CD4-positive, alpha-beta T cell treated with Interleukin-4 for 1 hour (primary cell): ENCODE measurements around the gene ERG28.
"Not testable (repeated sequence)": the region's sequence is repeated elsewhere in the genome, so short reads cannot be mapped to it uniquely, and the experiment has no call there.

ENCODE experiments used
- DNase-seq, 2 donors: peaks; one replicate each; pipeline ENCODE4 v3.0.0-alpha.2; 2020 to 2022

Gene ERG28, protein sequence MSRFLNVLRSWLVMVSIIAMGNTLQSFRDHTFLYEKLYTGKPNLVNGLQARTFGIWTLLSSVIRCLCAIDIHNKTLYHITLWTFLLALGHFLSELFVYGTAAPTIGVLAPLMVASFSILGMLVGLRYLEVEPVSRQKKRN

DNA sequence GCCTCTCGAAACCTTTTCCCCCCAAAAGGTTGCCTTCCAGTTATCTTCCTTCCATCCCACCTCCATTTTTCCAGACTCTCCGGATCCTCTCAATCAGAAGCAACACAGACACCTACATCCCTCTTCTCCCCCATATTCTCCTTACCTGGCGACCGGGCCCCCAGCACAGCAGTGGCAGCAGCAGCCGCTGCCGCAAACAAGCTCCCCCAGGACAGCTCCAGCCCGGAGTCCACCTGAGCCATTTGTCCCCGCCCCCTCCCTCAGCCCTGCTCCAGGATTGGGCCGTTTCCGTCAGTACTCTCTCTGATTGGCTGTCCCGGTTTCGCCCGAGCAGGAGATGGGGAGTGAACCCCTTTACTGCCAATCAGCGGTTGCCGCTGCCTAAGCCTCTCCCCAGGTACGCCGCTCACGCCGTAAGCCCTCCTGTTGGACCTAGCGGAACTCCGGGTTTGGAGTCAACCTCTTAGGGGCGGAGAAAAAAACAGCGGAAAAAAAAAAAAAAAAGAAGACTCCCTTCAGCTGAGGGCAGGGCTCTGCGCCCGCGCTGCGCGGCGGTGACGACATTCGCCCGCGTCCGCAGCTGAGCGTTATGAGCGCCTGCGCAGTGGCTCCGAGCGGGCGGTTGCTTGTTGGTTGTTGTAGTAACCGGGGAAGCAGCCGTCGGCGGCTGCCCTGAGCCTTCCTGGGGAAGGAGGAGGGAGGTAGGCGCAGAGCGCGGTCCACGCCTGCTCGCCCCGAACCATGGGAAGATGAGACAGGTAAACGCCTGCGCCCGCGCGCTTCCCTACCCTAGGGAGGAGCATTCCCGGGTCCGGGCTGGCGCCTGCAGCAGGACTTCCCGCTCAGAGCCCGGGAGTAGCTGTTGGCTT, at the start of gene ERG28, which contains the start of gene TTLL5:
Gene ERG28 (minus strand): TSS at position 247 of the 869 bp plus-strand sequence. CDS start 3,374 bp downstream, outside the sequence.
Gene TTLL5 (plus strand): TSS at position 617 of the 869 bp plus-strand sequence. CDS start 1,904 bp downstream, outside the sequence.
- DNase-seq: peak; percentile 98

DNA sequence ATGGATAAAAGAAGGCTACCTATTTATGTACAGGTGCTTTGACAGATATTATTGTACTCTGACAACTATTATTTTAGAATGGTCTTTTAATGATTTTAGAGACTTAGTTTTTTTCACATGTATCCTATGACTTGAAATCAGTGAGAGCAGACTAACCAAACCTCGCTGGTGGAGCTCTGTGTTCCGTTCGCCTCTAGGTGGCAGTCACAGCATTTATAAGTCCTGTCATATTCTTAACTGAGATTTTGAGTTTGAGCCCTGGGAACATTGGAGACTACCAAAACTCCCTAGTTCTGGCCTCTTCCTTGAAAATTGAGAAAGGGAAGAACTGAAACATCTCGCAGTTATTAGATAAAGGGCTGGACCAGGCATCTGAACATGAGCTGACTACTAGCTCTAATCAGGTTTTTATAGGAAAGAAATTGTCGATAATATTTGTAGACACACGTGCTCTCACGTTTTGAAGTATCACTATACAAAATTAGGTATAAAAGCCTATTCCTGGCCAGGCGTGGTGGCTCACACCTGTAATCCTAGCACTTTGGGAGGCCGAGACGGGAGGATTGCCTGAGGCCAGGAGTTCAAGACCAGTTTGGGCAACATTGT, 48.6 kb upstream of the ERG28 start:
- peak; percentile 67 to 70 for DNase-seq

DNA sequence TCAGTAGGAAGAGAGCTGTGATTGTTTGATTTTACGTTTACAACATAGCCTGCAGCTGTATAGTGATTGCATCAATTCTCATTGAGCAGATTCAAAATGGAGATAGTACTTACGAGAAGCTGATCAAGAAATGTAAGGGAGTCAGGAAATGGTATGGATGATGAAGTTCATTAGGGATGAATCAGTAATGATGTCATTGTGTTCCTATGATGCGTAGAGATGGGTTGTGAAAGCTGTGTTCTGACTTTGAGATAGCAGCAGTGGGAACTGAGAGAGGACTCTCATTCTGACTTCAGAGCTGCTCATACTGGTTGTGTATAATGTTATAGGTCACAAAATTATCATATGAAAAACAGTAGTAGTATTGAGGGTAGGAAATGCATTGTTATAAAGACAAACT, 44.3 kb upstream of the ERG28 start:
- DNase-seq: no peak

DNA sequence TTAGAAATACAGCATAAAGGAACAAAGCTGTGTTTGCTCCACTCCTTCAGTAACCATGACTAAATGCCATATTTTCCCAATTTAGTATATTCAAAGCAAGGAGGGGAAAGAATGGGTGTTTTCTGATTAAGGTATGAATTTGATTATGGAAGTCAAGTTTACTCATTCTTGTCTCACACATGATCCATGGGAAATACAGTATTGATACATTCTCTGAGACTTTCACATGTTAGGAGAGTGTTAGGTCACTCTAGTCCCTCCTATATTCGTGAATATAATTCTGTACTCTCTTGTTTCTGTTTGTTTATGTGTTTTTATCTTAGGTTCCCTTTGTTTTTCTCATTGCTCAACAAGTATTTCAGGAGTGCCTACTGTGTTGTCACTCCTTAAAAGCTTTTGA, 42.8 kb upstream of the ERG28 start:
- DNase-seq: no peak

DNA sequence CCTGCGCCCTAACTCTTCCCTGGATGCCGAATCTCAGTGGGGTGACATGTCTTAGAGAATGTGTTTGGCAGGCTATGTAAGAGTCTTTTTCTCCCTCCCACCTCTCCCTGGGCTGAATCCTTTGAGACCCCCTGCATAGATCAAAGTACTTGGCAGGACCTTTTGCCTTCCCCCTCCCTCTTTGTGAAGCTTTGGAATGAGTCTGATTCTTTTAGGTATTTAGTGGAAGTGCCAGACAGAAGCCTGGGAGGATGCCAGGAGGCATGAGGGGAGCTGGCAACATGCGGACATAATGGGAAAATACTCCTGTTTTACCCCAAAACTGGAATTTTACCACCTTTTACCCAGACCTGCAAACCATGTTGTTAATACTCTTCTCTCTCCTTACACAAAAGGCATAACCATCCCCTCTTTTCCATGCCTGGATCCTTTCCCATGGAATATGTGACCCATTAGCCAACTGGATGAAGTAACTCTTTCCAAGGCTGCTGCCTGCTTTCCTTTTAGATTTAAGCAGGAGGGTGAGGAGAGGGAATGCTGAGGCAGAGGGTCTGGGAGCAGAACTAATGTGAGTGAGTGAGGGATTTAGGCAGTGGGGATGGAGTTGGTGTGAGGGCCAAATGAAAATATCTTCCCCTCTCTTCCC, 42.1 kb upstream of the ERG28 start:
- no peak for DNase-seq

DNA sequence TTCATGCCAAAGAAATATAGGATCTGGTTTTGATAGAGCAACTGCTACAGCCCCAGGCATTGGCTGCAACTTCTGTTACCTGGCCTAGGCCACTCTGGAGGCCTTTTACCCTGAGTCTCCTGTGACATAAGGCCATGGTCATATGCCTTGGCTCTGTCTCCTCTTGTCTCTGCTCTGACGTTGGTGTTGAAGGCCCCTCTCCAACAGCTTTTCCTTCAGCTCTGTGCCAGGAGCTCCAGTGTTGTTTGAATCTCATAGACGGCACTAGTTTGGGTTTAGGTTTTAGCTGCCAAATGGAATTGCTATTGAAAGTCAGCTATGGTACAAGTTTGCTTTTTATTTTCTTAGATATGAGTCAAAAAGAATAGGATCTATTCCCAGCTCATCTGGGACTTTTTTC, 41.4 kb upstream of the ERG28 start:
- no peak for DNase-seq

DNA sequence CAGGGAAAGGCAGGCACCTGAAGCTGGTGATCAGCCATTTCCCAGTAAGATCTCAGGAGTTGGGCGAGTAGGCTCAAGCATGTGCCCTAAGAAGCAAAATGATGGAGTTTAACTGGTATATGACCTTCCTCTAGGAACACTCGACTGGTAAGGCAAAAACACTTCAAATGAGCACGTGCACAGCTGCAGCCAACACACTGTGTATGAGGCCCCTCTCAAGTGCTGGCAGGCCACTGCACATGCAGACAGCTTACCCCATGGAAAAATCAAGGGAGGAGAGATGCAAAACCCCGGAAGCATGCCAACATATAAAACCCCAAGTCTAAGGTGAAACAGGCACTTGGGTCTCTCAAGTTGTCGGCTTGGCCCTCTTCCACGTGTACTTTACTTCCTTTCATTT, 39.6 kb upstream of the ERG28 start:
- no peak for DNase-seq

DNA sequence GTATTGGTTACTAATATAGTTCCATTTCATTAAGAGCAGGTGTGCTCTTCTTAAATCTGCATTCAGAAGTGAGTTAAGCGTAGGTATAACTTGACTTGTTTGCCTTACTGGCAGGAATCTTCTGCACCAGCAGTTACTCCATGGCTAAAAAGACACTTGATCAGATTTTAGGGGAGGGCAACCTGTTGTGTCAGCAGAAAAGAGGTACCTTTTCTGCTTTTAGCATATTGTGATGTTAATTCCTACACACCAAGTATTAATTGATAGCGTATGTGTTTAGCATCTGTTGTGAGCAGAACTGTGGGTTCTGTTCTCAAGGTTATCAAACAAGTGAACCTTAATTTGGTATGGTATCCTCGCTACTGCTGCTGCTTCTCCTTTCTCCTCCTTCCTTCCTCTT, 38.7 kb upstream of the ERG28 start:
- DNase-seq: no peak

DNA sequence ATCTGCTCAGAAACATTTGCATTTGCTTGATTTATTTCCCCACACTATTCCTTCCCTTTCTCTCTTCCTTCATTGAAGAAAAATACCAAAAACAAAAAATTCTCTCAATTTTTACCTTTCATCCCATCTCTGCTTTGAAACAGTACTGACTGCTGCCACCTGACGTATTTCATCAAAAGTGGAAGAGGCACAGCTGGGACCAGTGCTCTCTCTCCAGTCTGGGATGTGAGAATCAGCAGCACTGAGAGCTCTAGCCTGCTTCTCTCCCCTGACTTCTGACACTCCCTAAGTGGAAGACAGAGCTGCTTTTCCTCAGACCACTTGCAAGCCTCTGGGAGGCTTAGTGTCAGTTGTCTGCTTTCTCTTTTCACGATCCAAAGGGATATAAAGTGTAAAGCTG, 37.2 kb upstream of the ERG28 start:
- no peak for DNase-seq

DNA sequence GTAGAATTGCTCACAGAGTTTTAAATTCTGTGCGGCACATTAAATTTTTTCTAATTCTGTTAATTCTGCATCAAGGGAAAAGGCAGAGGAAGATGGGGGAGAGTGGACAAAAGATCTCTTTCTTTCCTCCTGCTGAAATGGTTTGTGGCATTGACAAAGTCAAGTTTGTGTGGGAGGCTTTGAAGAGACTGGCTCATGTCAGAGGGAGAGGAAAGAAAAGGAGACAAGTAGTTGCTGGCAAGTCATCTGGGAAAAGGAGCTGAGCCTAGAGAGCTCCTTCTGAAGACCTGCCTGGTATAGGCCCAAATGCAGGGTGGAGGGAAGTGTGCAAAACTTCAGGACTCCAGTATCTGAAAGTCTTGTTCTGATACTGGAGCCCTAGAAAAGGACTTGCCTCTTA, 36.7 kb upstream of the ERG28 start:
- DNase-seq: no peak

DNA sequence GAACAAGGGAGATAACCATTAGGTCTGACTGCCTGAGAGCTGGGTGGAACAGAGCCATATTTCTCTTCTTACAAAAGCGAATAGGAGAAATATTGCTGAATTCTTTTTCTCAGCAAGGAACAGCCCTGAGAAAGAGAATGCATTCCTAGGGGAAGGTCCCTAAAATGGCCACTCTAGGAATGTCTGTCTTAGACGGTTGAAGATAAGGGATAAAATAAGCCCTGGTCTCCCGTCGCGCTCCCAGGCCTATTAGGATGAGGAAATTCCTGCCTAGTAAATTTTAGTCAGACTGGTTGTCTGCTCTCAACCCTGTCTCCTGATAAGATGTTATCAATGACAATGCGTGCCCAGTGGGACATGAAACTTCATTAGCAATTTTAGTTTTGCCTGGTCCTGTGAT, 34.3 kb upstream of the ERG28 start:
- not testable (repeated sequence) for DNase-seq

DNA sequence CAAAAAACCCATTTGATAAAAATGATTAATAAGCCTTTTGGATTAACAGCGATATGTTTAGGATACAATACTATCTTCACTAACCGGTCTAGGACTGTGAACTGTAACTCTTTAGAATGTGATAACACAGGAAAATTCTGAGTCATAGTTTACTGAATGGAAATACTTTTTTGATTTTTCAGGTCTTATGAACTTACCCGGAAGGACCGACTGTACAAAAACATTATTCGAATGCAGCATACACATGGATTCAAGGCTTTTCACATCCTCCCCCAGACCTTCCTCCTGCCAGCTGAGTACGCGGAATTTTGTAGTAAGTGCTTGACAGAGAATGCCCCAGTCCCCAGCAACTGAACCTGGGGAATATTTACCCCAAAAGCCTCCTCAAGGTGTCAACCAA, 29.3 kb upstream of the ERG28 start:
- no peak for DNase-seq

DNA sequence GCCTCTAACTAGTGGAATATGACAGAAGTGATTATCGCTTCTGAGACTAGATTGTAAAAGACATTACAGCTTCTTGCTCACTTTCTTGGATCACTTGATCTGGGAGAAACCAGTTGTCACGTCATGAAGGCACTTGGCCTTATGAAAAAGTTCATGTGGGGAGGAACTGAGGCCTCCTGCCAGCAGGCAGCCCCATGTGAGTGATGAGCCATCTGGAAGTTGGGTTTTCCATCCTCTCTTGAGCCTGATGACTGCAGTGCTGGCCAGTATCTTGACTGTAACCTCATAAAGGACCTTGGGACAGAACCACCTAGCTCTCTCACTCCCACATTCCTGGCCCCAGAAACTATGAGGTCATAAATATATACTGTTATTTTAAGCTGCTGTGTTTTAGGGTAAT, 28.3 kb upstream of the ERG28 start:
- no peak for DNase-seq

DNA sequence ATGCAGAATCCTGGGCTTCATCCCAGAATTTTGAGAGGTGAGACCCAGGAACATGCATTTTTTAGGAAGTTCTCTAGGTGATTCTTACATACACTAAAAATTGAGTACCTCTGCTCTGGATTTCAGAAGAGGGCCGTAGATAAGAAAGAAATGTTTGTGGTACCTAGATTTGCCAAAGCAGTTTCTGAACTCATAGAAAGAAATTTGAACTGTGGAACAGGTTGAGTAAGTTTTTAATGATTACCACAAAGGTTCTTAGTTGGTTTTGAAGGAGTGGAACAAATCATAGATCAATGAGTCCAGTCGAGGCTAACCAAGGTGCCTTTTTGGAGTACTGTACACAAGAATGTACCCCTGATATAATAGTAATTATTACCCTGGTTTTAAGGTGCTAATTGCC, 25.2 kb upstream of the ERG28 start:
- DNase-seq: no peak

DNA sequence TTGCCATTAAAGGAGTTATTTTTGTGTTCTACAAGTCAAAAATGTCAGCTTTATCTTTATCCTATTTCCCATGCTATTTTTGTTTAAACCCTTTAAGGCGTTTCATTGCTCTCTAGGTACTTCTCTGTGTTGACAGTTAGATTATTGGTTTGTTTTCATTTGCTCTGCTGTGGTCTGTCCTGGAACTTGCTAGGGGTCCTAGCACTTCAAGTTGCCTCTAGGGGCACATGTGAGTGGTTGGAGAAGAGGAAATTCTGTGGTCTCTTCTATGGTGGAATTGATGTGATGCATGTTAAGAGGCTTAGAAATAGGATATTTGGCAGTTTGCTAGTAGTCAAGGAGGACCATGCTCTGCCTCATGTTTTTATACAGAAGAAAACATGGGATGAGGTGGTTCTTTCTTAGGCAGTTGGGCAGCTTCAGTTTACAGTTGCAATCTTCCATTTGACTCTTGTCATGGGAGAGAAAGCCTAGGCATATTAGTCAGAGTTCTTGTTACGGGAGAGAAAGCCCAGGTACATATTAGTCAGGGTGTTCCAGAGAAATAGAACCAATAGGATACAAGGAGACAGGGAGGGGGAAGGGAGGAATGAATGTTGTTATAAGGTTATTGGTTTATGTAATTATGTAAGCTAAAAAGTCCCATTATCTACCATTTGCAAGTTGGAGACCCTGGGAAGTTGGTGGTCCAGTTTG, 14.7 kb upstream of the ERG28 start:
- no peak for DNase-seq

DNA sequence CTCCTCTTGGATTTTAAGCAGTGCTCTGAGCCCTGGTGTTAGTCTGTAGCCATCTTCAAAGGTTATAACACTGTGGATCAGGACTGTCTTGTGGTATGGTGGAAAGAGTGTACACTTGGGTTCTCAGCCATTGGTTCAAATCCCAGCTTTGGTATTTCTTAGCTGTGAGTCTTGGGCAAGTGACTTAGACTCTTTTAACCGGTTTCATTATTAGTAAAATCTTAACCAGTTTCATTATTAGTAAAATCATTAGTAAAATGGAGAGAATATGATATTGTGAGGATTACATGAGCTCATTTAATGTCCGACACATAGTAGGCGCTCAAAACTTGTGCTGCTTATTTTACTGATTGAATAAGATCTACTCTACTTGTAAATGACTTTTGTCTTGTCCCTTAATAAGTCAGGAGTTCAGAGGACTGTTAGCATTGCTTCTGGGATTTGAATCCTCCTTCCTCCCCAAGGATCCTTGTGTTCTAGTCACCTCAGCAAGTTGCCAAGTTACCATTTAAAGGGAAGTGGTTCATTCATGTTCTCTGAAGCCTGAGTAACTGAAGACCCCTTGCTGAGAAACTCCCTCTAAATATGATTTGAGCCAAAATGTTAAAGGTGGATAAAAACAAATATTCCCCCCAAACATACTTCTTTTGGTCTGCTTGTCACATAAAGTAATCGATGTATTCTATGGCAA, 12.8 kb upstream of the ERG28 start:
- DNase-seq: no peak

DNA sequence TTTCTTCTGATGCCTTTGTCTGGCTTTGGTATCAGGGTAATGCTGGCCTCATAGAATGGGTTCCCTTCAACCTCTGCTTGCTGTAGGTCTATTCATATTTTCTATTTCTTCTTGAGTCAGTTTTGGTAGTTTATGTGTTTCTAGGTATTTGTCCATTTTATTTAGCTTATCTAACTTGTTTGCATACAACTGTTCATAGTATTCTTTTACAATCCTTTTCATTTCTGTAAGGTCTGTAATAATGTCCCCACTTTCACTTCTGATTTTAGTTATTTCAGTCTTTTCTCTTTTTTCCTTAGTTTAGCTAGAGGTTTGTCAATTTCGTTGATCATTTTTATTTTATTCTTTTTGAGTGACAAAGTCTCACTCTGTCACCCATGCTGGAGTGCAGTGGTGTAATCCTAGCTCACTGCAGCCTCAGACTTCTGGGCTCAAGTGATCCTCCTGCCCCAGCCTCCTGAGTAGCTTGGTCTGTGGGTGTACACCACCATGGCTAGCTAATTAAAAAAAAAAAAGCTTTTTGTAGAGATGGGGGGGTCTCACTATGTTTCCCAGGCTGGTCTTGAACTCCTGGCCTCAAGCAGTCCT, 12.0 kb upstream of the ERG28 start:
- no peak for DNase-seq

DNA sequence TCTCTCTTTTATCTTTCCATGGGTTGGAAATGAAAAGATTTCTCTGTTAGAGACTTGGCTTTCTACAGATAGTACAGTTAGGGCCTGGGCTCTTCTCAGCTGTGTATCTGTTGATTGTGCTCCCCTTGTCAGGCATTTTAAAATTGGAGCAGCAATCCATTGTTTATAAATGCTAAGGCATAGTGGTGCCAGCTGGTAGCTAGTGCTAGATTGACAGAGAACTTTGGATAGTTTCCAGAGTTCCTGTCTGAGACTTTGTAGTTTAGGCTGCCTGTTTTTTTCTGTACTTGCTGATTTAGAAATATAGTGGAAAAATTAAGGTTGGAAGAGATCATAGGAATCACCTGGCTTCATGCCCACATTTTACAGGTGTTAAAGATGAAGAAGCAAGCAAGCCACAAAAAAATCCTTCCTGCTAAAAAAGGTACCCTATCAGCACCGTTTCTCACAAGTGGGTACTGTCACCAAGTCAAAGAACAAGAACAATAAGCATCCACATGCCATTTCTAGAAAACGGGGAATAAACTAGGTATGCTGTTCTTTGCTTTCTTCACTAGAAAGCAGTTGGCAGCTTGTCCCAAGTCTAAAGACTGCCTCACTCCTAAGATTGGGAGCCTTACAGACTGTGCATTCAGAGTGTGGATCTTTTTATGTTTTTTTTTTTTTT, 6.6 kb upstream of the ERG28 start:
- DNase-seq: no peak

DNA sequence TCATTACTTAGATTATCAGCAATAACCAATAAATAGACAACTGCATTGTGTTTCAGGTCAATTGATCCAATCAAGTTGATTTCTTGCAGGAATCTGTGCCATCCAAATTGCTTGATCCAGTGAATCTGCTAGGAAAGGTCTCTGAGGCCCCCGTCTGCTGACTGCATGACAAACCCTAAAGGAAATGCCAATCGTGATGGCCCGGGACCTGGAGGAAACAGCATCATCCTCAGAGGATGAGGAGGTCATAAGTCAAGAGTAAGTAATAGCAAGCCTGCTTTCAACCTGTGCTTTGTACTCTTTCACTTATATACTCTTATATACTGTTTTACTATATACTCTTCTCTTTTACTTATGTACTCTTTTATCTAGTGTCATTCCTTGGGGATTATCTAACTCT, 2.3 kb upstream of the ERG28 start:
- no peak for DNase-seq

DNA sequence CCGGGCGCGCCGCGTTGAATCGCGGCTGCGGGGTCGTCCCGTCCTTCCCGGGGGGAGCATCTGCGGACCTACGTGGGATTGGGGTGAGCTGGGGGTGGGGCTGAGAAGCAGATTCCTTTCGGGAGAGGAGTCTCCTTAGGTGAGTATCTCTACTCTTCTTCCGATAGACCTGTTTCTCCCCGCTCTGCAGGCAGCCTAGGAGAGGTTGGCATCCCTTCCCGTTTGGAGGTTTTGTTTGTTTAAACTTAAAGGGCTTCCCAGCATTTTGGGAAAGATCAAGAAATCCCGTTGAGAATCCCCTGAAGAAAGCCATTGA, 781 bp upstream of the ERG28 start:
- no peak for DNase-seq

DNA sequence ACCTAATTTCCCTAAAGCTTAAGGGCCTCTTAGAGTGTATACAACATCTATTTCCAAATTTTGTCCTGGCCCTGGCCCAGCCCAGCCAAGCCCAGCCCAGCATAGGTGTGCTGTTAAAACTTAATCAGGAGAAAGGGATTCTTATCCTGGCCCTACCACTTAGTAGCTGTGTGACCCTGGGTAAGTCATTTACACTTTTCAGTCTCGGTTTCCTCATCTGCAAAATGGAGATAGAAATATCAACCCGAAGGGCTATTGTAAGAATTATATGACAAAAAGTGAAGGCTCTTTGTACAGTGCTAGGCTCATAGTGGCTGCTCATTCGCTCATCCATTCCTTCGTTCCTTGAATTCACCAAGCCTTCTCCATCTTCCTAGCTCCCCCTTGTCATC, 442 bp downstream of the ERG28 start:
- DNase-seq: no peak

DNA sequence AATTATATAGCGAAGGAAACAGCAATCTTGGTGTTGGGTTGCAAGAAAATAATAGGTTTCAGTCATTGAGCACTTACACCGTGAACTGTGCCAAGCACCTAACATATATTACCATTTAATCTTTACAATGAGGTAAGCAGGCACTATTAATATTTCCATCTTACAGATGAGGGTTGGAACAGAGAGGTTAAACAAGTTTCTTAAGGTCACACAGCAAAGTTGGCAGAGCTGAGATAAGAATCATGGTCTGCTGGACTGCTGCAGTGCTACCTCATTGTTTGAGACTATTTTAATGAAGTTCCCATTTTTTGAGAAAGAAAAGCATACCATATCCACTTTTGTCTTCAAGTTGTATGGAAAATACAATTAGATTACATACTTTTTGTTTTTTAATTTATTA, 1.7 kb downstream of the ERG28 start:
- no peak for DNase-seq
